NCI-H1694 (cell line): Measurements from ENCODE around the gene SLC30A4.

Experiments
- DNase-seq: peaks from one replicate; lab custom pipeline; 2025; lab: John Stamatoyannopoulos, UW

SLC30A4 gene

GRCh38 chr15:45451265-45451664, 71.3 kb downstream of the SLC30A4 start:
- DNase-seq = no peak

- no peak for DNase-seq
Measured at GRCh38 chr15:45449916-45450867, 72.4 kb downstream of the SLC30A4 start.

DNA sequence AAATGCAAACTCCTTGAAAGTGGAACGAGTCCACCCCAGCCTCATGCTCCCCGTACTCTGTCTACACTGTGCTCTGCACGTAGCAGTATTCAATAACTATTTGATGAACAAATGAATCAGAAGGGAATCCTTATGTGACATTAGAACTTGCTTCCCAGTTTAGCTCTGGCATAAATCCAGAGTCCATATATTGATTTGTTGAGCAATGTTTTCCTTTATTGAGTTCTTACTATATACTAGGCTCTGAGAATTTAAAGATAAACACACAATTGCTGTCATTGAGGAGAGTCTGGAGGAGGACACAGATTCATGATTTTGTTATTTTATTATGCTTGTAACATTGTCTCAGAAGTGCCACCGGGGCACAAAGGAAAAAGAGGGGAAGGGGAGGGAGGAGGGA, 73.2 kb downstream of the SLC30A4 start:
- DNase-seq = no peak

DNA sequence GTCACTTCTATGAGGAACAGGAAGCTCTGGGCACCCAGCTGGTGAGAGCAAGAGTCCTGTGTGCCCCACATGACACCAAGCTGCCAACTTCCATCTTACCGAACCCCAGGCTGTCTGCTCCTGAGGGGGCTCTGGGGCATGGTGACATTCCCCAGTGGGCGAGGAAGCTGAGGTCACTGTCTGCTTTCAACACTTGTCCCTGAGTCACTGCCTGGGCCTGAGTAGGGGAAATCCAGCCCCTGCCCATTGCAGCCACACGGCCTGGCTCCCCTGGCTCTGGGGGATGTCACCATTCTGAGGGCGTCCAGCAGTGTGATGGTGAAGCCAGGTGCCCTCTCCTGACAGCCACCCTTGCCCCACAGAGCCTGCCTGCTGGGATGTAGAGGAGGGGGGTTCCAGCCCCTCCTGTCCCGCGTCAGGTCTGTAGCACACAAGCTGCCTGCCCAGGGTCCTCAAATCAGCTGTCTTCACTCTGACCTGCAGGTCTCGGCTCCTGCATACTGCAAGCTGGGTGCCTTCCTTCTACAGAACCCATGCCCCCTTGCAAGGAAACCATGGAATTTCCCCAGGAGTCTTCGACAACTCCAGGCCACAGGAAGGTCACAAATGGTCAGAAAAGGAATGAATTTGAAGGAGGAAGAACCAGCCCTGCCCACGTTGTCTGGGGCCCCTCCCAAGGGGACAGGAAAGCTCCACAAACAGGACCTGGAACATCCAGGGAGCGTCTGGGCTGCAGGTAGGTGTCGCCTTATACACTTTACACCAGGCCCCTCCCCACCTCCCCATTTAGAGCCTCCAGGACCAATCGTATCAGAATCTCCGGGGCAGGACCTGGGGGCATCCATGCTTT, 74.3 kb downstream of the SLC30A4 start:
- no peak for DNase-seq

GRCh38 chr15:45443645-45444044, 78.9 kb downstream of the SLC30A4 start:
- DNase-seq = no peak

GRCh38 chr15:45442507-45443135, 79.9 kb downstream of the SLC30A4 start:
- DNase-seq = no peak

DNA sequence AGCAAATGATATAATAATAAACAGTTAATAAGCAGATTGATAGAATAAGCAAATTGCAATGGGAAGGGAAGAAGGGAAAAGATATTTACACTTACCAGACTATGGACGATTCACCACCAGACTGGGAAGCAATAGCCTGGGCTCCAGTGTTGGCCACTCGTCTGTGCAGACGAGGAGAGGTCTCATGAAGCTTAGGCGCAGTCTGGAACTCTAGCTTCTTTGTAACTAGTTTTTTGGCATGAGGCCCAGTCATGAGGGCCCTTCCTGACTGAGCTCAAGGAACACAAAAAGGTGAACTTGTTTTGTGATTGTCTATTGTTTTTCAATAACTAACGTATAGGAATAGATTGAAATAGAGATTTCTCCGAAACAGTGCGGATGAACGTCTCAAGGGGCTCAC, 80.9 kb downstream of the SLC30A4 start:
- DNase-seq = no peak

DNA sequence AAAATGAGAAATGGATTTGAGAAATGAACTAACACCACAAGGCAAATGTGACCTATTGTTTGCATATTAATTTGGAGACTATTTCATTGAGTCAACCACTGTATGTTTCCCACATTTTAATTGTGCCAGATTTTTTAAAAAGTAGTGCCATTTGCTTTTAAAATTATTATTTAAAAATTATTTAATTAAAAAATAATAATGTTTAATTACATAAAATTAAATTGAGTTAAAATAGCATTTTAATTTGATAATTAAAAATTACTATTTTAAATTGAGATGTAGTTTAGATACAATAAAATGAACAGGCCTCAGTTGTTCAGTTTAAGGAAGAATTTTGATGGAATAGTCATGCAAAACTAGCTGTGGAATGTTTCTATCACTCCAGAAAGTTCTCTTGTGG, 81.5 kb downstream of the SLC30A4 start:
- no peak for DNase-seq

GRCh38 chr15:45439521-45440260, 82.9 kb downstream of the SLC30A4 start:
- DNase-seq = no peak

DNA sequence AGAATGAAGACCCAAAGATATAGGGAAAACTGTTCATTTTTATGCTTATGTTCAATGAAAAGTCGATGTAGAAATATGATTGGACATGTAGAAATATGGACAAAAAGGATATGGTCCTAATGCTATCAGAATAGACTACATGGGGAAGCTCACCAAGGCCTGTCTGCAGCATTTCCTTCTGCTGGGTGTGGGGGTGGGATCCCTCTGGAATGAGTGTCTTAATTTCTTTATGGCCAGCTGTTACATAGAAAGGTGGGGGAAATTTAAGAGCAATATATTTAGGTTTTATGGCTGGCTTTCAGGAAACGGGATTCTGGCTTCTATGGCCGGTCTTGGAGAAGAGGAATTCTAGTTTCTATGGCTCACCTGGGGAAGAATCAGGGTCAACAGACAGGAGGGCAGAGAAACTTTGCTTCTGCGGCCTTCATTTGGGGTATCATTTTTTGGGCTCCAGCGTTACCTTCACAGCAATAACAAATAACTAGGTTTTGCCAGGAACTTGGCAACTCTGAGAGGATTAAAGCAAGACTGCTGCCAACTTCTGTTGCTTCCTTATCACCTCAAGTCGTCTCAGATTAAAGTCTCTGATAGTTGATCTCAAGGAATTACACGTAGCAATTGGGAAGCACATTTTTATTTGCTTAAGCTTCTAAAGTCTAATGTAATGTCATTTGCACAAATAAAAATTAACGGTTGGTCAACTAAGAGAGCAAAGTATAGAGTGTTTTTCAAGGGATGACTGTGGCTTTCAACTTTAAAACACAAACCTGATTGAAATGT, 87.2 kb downstream of the SLC30A4 start:
- no peak for DNase-seq

DNA sequence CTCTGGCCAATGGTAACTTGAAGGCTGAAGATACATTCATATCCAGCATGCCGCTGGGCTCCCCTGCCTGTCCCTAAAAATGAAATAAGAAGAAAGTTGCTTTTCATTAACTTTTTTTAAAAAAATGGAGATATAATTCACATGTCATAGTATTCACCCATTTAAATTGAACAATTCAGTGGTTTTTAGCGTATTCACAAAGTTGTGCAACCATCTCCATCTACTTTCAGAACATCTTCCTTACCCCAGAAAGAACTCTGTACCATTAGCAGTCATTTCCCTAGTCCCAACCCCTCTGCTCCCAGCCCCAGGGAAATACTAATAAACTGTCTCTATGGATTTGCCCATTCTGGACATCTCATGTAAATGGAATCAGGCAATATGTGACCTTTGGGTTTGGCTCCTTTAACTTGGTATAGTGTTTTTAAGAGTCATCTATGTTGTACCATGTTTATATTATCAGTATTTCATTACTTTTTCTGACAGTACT, 88.4 kb downstream of the SLC30A4 start:
- no peak for DNase-seq

DNA sequence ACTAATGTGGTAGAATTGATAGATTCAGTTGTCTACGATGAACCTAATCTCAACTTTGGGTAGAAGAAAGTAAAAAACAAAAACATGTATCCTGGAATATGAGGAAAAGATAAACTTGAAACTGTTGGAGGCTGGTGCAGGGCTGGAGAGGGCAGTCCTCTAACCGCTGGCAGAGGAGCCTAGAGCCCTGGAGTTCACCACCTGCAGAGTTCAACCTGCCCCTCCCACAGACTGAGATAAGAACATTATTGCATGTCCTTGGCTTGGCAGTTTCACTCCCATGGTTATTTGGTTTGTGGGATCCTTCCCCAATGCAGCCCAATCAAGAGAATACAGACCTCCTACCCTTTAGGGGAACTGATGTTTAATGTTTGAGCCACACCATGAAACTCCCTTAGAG, 91.0 kb downstream of the SLC30A4 start:
- DNase-seq = no peak

DNA sequence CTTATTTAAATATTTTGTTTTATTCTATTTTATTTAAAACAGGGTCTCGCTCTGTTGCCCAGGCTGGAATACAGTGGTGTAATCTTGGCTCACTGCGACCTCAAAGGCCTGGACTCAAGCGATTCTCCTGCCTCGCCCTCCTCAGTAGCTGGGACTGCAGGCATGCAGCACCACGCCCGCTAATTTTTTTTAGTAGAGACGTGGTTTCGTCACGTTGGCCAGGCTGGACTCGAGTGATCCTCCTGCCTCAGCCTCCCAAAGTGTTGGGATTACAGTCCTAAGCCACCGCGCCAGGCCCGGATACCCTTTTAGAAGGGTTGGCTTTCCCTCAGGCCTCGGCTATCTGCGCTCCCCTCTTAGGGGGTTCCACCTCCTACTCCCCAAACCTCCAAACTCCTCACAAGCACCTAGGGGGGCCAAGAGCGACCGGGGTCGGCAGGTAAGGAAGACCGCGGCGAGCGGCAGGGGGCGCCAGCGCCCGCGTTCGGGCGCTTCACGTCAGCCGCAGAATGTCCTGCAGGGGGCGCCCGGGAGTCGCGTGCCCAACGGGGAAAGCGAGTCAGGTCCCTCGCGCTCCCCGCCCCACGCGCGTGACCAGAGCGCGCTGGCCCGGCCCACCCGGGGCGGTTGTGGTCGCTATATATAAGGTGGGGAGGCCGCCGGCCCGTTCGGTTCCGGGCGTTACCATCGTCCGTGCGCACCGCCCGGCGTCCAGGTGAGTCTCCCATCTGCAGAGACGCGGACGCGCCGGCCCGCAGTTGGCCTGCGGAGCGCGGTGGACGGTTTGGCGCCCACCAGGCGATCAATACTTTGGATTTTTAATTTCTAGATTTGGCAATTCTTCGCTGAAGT, 92.4 kb downstream of the SLC30A4 start:
- DNase-seq = no peak
